HG02943 (cell line): ENCODE results near the gene PTH2R.
A peak's percentile ranks its signal among the peaks of the same experiment; 100 is the strongest.
"Not testable (repeated sequence)": the region's sequence is repeated elsewhere in the genome, so short reads cannot be mapped to it uniquely, and the experiment has no call there.

Experiments
- ATAC-seq: cut with Tn5 transposase; IDR thresholded peaks from one replicate; pipeline ENCODE4 v1.9.1; 2021; ENCODE audit warnings: mild to moderate bottlenecking, low read depth, moderate library complexity; ENCODE audit not compliant: unreplicated experiment

The PTH2R gene

DNA sequence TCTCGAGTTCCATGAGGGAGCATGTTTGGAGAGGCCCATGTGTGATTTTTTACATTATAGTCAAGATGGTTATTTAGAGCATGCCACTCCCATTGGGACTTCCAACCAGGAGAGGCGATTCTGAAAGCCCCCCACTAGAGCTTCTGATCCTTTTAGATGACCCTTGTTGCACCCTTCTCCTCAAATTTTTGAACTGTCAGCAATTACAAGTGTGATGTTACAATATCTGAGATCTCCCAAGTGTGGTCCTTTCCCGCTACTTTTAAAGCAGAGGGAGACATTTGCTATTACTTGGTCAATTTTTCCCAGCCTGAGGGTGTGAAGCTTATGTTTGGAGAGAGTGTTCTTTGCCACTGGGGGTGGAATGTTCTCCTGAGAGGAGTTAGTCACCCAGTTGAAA is 16.7 kb upstream of the PTH2R start:
- no peak for ATAC-seq

DNA sequence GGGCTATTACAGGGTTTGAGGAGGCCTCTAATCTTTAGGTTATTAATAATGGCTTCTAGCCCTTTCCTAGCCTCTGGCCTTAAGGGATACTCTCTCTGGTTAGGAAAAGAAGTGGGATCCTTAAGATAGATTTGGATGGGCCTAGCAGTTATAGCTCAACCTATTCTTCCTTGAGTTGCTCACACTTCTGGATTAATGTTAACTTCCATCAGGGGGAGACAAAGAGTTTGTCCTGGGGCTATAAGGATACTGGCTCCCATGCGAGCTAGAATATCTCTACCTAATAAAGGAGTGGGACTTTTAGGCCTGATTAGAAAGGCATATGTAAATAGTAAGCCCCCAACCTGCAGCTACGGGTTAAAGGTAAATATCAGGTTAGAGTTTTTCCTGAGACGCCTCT is 14.3 kb upstream of the PTH2R start:
- ATAC-seq: no peak

DNA sequence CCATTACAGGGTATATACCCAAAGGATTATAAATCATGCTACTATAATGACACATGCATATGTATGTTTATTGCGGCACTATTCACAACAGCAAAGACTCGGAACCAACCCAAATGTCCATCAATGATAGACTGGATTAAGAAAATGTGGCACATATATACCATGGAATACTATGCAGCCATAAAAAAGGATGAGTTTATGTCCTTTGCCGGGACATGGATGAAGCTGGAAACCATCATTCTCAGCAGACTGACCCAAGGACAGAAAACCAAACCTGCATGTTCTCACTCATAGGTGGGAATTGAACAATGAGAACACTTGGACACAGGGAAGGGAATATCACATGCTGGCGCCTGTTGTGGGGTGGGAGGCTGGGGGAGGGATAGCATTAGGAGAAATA is 9.8 kb upstream of the PTH2R start:
- ATAC-seq: not testable (repeated sequence)

DNA sequence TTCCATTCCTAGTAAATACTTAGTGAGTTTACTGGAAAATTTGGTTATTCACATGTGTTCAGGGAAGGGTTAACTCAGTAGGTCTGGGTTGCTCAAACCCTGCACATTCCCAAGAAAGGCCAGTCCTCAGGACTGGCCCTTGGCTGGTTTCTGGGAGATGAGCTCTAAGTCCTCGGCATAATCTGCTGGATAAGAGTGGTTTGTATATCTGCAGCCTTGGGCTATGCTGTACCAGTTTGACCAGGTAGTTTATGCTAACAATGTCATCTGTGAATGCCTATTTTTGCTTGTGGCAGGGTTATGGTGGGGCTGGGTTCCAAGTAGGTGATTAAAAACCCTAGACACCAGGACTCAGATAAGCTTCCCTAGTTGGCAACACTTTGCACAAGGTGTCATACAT is 7.4 kb upstream of the PTH2R start:
- no peak for ATAC-seq

DNA sequence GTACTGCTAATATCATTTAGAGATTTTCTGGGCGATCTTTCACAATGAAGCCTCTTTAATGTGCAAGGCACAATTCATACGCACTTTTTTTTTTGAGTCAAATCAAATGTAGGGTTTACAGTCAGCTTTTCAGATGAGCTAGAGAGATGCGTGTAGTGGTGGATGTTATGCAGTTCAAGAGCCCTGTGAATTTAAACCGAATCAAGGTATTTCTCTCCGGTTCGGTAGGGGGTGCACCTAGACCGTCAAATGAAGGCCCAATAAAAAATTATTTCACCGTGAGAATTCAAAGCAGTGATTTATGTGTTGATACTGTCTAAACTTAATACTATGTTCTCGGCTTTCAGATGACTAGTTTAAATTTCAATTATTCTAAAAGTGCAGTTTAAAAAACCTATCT is 1.1 kb downstream of the PTH2R start:
- no peak for ATAC-seq

DNA sequence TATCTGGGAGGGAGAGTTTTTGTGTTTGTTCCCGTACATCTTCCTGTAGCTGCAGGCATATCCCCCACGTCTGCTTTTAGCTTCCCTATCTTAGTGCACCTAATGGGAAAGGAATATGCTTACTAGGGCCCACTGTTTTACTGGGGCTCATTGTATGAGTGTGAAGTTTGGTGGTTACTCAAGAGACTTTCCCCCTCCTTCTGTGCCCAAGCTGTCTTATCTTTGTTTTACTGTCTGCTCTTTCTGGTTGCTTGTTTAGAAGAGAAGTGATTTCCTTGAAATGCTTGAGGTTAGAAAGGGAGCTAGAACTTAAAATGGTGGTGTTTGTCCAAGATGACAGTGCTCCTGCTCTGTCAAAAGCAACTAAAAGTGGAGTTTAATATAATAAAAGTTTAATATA is 7.3 kb downstream of the PTH2R start:
- no peak for ATAC-seq

DNA sequence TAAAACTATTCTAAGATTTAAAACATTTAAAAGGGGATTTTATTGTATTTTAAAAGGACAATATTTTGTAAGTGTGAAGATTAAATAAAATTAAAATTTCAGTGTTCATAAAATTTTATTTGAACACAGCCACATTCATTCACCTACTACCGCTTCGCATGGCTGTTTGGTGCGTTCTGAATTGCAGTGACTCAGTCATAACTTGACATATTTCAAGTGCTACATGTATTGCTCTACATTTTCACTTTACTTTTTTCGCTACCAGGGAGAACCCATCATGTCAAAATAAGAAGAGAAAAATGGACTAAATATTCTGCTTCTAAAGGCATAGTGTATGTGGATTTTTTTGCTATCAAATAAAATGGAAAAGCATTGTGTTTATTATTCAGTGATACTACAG is 8.7 kb downstream of the PTH2R start:
- ATAC-seq: no peak

DNA sequence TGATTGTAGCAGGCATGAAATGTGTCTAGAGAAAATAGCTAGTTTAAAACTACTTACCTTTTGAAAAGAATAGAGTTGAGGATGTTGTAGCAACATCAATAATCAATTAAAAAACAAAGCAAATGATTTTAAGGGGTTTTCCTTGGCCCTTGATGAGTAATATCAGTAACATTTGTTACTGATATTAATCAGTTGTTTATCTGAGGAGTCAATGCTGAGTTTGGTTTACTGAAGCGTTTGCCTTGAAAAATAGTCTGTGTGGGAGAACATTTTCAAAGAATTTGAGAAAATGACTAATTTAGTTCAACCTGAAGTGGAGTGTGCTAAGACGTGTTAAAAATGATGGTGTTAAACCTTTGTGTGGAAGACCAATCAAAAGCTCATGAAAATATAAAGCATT is 9.3 kb downstream of the PTH2R start:
- no peak for ATAC-seq

DNA sequence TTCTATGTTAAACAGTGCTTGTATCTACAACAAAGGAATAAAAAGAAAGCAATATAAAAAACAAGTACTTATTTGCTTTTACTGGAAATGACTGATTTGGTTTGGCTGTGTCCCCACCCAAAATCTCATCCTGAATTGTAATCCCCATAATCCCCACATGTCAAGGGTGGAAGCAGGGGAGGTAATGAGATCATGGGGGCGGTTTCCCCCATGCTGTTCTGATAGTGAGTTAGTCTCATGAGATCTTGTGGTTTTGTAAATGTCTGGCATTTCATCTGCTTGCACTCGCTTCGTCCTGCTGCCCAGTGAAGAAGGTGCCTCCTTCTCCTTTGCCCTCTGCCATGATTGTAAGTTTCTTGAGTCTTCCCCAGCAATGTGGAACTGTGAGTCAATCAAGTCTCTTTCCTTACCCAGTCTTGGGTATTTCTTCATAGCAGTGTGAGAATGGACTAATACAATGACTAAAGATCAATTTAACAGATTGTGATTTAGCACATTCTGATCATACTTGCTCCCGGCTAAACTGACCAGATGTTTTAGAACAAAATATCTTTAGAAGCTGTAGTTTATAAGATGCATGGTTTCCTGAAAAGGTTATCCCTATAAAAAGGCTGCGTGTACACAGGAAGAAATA is 19.9 kb downstream of the PTH2R start:
- ATAC-seq: no peak

DNA sequence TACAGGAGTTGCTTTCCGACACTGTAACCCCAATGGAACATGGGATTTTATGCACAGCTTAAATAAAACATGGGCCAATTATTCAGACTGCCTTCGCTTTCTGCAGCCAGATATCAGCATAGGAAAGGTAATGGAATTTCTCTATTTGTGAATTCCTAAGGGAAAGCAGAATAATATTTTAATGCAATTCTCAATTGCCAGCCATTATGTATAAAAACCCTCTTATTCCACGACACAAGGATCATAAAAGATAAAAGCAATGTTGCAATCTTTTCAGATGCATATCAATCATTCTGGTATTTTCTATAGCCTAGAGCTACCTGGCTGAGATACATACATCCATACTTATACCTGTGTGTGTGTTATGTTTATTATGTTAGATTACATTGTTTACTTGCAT is 31.2 kb downstream of the PTH2R start:
- ATAC-seq: no peak

DNA sequence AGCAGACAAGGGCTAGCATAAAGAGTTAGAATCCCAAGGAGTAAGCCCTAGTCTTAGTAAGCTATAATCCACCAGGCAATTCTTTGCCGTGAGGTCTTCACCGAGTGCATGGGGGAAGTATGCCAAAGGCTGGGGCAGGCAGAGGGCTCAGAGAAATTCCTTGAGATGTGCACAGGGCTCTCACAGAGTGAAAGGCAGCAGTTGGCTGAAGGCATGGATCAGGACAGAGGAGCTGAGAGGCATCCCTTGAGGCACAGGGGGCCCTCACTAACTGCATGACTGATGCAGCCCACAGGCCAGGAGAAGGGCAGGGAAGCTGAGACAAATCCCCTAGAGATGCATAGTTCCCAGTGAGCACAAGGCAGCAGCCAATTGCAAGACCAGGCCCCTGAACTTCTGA is 34.1 kb downstream of the PTH2R start:
- ATAC-seq: no peak

DNA sequence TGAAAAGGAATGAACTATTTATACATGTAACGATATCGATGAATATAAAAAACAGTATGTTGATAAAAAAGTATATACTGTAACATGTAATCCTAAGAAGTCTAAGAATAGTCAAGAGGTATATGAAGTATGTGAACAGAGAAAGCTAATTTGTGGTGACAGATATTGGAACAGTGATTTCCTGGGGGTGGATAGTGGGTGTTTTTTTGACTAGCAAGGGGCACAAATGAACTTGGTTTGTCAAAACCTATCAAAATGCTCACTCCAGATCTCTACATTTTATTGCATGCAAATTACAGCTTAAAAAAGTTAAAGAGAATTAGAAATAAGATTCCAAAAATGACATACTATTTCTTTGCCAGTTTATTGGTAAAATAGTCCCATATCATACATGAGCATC is 35.4 kb downstream of the PTH2R start:
- ATAC-seq: no peak

DNA sequence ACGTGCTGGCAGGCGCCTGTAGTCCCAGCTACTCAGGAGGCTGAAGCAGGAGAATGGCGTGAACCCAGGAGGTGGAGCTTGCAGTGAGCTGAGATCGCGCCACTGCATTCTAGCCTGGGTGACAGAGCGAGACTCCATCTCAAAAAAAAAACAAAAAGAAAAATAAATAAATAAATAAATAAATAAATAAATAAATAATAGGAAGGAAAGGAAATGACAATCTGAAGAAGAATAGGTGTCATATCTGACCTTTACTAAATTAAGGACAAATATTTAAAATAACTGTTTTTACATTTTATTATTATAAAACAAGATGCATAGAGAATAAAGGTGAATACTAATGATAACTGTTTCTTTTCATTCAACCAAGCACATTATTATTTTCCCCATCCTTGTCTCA is 40.9 kb downstream of the PTH2R start:
- not testable (repeated sequence) for ATAC-seq

DNA sequence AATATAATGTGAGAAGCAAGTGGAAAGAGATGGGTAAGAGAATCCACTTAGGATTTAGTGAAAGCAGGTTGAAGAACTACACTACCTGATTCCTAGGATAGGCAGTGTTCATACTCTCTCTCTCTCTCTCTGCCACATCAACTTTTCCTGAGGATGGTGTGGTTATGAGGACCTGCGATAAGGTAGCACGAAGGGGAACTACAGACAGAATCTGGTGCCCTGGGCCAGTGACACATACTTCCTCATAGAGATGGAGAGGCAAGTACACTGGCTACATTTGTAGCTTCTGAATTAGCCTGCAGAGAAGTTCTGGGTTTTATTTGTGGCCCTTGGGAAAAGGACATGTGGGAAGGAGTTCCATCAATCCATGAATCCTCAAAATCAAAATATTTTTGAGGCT is 44.5 kb downstream of the PTH2R start:
- ATAC-seq: no peak

DNA sequence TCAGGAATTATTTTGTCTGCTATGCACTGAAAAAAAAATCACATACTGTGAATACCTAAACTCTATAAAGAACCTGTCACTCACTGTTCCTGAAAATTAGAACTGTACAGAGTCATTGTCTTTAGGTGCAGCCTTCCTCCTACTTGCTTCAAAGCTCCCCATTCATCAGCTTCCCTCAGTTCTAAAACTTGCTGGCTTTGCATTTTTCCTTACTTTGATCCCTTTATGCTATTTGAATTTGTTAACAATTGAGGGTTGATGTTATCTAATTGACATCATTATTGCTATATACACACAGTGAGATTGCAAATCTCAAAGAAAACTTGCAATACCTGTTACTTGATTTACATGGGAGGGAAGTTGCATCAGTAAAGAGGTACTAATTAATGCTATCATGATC is 48.3 kb downstream of the PTH2R start:
- ATAC-seq: no peak

DNA sequence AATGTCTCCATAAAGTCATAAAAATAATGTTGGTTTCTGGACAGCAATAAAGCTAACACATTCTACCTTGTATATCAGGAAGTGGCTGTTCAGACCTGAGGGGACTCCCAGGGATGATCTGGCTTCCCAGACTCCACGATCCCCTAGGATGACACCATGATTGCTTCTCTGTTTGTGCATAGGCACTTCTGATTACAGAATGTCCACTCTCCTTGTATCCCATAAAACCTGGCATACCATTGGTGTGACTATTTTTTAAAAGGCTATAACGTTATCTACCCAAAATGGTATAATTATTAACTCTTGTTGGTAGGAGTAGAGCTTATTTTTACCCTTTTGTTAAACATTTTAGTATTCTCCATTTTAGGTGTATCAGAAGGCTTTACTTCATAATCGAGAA is 57.1 kb downstream of the PTH2R start:
- ATAC-seq: no peak

DNA sequence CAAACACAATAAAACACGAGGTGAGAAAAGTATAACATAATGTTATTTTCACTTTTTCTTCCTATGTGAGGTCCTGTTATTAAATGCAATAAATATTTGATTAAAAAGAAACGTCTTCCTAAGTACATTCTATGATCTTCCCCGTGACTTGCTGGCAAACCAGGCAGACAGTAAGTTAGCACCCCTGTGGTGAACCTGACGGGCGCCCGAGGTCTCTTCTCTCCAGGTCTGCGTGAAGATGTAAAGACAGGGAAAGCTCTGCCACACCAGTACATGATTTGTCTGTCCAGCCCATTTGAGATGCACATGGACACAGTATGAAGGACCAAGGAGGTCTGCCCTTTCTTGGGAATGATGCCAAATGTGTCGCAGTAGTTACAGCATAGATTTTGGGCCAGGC is 57.6 kb downstream of the PTH2R start:
- no peak for ATAC-seq

DNA sequence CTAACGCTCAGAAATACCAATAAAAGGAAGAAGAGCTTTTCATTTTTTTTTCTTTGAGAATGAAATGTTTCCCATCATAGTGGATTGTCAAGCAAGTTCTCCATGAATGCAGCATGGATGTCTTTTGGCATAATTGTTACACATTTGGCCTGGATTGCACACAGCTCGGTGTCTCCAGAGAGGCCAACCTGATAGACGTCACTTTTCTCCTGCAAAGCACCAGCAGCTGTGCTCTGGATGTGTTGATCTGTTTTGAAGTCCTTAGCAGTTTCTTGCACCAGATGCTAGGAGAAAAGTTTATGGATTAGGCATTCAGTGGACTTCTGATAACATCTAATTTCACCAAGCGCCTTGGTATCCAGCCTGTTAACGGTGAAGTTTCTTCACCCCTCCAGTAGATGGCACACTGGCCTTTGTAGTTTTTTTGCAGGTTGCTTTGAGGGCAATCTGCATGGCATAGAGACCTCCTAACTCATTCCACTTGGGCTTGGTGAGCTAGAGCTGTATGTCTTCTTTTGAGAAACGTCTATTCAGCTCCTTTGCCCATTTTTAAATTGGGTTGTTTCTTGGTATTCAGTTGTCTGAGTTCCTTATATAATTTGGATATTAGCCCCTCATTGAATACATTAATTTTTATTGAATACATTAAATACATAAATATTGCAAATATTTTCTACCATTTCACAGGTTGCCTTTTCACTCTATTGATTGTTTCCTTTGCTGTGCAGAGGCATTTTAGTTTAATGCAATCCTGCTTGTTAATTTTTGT is 59.7 kb downstream of the PTH2R start:
- ATAC-seq: peak; percentile 61

DNA sequence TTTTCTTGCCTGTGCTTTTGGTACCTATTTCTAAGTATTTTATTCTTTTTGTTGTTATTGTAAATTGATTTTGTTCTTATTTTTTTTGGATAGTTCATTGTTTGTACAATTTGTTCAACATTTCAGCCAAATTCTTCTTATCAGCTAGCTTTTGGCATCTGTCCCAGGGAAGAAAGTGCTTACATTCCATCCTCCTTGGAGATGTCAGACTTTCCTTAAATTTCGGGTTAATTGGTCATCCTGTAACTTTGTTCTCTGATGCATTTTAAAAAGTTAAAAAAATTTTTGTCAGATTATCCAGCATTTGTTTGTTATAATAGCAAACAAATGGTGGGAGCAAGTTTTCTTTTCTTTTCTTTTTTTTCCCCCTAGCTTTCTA is 60.3 kb downstream of the PTH2R start:
- no peak for ATAC-seq

DNA sequence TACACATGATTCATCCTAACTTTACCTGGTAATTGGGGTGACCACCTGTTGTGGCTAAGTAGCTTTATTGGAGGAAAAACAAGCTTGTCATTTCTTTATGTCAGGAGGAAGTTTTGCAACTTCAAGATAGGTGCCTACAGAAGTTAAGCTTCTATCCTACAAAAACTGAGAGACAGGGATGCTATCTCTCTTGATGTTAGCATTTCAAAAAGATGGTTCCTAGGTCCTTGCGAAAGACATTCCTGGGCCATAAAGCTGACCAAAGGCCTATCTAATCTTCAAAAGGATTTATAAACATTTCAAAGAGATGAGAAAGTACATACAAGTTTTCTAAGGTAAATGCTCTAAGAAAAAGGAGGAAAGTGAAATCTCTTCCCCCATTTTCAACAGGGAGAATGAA is 61.0 kb downstream of the PTH2R start:
- no peak for ATAC-seq

DNA sequence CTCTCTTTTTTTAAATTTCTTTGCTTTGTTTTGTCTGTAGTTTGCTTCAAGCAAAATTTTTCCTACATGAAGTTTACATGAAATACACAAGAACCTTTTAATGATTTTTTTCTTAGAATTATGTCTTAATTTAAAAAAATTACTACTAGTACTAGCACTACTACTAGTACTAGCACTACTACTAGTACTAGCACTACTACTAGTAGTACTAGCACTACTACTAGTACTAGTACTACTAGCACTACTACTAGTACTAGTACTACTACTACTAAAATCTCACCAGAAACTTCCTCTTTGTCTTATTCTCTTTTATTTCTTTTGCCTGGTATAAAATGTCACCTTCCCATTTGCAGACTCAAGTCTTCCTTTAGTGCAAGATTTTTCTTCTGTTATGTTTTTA is 71.1 kb downstream of the PTH2R start:
- no peak for ATAC-seq

DNA sequence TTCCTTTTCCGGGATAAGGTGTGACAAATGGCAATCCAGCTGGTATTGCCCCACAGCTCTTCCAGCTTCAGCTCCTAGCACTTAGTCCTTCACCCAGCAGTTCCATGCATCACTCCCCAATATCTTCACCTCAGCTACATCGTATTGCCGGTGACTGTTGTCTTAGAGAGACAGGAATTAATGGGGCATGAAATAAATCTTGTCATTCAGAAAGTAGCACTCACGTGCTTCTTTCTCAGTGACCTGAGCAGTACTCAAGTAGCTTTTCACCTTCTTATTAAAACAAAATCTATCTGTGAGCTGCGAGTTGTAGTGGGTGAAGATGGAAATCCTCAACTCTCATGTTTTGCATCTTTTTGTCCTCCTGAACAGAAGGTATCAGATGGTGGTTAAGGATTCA is 72.8 kb downstream of the PTH2R start:
- no peak for ATAC-seq

DNA sequence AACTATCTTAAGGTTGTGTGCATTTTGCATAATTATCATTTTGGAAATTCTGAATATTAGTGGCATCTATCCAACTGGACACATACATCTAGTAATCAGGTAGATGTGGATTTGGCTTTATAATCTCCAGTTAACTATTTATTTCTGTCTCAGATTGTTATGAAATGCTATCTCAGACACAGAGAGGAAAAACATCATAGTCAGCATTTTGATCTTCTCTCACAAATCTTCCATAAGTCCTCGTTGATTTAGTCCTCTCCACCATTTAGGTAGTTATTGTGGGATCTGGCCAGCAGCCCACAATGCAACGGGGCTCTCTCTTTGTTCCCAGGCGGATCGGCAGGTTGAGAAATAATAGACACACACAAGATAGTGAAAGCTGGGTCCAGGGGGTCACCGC is 75.4 kb downstream of the PTH2R start:
- ATAC-seq: not testable (repeated sequence)
